GM10266 (cell line): ENCODE data around the gene GHDC.

ENCODE experiments used
- DNase-seq: peaks from one replicate; pipeline ENCODE4 v3.0.0; 2012; ENCODE audit errors: extremely low spot score
- CTCF ChIP-seq: IDR thresholded peaks from 2 replicates; pipeline ENCODE4 v1.5.1; 2012; ENCODE audit warnings: mild to moderate bottlenecking, low read depth; ENCODE audit not compliant: control insufficient read depth, insufficient read depth; ENCODE audit errors: missing control alignments

The GHDC gene

GRCh38 chr17:42201458-42201772 lies 7.1 kb upstream of the GHDC start:
- no peak for TF ChIP-seq CTCF
- DNase-seq = no peak

- no peak for TF ChIP-seq CTCF
- no peak for DNase-seq
Measured at GRCh38 chr17:42200706-42201457, 6.6 kb upstream of the GHDC start.

GRCh38 chr17:42199416-42200011 lies 5.2 kb upstream of the GHDC start:
- DNase-seq = no peak
- no peak for TF ChIP-seq CTCF

GRCh38 chr17:42198897-42199296 lies 4.6 kb upstream of the GHDC start:
- DNase-seq = no peak
- no peak for TF ChIP-seq CTCF

GRCh38 chr17:42197564-42198156 lies 3.4 kb upstream of the GHDC start:
- no peak for TF ChIP-seq CTCF
- no peak for DNase-seq

- no peak for TF ChIP-seq CTCF
- no peak for DNase-seq
Measured at GRCh38 chr17:42193216-42193968, 902 bp downstream of the GHDC start.
